GM18520 (cell line): Measurements from ENCODE around the gene NRDE2.
"Not testable (repeated sequence)": the region's sequence is repeated elsewhere in the genome, so short reads cannot be mapped to it uniquely, and the experiment has no call there.

Experiments used
- ATAC-seq: cut with Tn5 transposase; IDR thresholded peaks from one replicate; pipeline ENCODE4 v1.9.1; 2021; ENCODE audit not compliant: unreplicated experiment

The NRDE2 gene

GRCh38 chr14:90275458-90275814 is 56.3 kb downstream of the NRDE2 start:
- no peak for ATAC-seq

GRCh38 chr14:90274808-90275457 is 56.8 kb downstream of the NRDE2 start:
- ATAC-seq, result no peak

GRCh38 chr14:90274019-90274418 is 57.7 kb downstream of the NRDE2 start:
- ATAC-seq, result no peak

DNA sequence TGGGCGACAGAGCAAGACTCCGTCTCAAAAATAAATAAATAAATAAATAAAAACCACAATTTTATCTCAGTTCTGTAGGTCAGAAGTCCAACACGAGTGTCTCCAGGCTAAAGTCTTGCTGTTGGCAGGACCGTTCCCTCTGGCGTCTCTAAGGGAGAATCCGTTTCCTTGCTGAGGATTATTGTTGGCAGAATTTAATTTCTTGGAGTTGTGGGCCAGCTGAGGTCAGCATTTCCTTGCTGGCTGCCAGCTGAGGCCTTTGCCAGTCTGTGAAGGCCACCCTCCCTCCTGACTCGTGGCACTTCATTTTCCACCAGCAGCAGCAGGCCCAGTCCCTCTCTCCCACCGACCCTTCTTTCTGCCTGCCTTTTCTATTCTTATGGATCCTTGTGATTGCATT is 58.2 kb downstream of the NRDE2 start:
- ATAC-seq, result no peak

- no peak for ATAC-seq
These were observed 59.2 kb downstream of the NRDE2 start for GRCh38 chr14:90272523-90272922.

DNA sequence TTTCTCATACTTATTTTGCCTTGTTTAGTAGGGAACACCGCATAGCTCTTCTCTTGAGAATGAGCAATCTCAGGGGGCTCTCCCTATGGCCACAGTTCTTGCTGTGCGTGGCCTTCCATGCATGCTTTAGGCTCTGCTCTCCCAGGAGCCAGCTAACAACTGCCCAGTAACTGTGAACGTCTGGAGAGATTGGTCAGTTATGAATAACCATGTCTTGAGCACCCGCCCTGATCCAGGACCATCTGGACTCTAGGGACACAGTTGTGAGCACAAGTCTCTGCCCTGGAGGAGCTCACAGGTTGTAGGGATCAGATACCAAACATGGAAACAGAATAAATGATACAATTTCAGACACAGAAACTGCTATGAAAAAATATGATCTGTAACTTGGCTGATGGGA is 63.3 kb downstream of the NRDE2 start:
- ATAC-seq, result no peak

- ATAC-seq, result no peak
These were observed 65.1 kb downstream of the NRDE2 start for GRCh38 chr14:90266441-90267154.

GRCh38 chr14:90263748-90264449 is 67.8 kb downstream of the NRDE2 start:
- peak; percentile 97 for ATAC-seq

- ATAC-seq, result peak; percentile 83
These were observed 75.2 kb downstream of the NRDE2 start, which contains the start of gene PSMC1 for GRCh38 chr14:90256354-90257131. PSMC1 (plus strand) TSS chr14:90256553; CDS start chr14:90256598, 45 bp downstream.

DNA sequence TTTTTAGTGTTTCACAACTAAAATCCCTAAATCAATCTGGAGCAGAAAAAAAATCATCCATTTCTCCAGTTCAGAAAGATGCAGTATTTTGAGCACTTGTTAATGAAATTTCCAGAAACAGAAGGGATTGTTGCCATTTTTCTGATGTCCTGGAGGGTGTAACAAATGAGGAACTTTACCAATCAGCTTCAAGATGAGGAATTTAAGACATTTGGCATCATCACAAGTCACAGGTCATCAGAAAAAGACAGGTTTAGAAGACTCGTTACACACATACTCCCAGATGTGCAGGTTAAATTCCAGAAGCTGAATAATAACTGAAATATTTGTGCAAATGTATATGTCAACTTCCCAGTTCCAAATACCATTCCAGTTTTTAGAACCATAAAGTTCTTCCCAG is 75.9 kb downstream of the NRDE2 start:
- ATAC-seq, result no peak

DNA sequence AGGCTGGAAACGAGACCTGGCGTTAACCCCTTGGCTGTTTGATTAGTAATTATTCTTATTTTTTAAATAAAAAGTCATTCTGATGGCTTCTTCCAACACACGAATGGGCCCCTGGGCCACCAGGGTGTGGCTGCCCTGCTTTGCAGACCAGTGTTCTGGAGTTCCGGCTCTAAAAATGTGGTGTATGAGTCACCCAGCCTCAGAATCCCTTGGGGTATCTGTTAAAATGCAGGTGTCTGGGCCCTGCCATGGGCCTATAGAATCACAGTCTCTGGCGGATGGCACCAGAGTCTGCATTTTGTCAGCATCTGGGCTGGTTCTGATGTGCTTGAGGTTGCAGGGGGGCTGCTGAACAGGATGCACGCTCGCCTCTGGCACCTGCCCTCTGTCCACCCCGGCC is 77.9 kb downstream of the NRDE2 start:
- ATAC-seq, result no peak

DNA sequence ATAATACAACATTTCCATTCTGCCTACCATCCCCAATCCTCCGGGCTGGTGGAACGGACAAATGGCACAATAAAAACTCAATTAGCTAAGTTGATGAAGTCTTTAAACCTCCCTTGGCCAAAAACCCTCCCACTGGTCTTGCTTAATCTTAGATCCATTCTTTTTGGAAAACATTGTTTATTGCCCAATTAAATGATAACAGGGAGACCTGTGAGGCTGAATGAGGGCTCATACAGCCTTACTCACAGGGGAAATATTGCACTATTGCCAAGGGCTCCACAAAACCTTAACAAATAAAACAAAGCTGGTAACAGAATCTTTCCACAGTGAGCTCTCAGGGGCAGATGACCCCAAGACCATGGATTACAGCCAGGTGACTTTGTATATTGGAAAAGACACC is 83.1 kb downstream of the NRDE2 start:
- ATAC-seq, result no peak

GRCh38 chr14:90247441-90247840 is 84.3 kb downstream of the NRDE2 start:
- not testable (repeated sequence) for ATAC-seq

DNA sequence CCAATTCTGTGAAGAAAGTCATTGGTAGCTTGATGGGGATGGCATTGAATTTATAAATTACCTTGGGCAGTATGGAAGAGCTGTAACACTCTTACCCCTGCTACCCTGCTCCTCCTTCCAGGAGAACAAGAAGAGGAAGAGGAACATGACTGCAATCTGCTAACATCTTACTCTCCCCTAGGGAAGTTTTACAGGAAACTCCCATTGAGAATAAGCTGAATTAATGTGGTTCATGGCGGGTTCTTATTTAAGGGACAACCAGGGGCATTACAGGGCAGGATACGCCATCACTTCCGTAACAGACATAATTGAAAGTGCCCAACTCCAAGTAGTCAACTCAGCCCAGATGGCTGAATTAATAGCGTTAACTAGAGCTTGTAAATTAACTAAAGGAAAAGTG is 84.8 kb downstream of the NRDE2 start:
- ATAC-seq, result no peak

GRCh38 chr14:90242444-90242843 is 89.3 kb downstream of the NRDE2 start:
- ATAC-seq, result no peak

GRCh38 chr14:90239139-90239538 is 92.6 kb downstream of the NRDE2 start:
- no peak for ATAC-seq

DNA sequence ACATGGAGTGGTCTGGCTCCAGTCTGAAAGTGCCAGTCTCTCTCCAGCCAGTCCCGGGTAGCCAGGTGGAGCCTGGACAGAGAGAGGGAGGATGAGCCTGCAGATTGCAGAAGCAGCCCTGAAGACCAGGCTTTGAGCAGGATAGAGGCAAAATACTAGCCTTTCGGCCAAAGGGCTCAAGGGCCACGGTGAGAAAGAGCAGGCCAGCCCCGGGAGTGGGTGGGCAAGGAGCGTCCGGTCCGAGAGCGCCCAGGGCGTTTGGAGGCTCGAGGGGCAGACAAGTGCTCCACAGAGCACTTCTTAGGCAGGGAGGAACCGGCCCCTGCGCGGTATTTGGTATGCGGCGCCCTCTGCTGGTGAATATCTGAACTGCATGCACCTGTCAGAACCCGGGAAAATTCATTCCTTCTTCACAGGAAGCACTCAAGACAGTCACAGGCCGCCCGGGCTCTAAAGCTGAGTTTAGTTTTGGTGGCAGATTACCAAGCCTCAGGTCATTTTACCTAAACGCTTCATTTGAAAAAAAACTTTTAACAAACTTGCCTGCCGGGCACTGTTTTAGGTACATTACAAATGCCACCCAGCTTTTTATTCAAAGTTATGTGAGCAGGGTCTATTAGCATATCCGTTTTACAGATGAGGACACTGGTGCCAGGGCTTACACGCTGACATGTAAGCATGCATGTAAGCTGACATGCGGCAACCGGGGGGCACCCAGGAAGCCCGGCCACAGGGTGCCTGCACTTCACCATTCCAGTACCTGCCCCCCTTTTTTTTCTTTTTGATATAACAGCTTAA is 96.4 kb downstream of the NRDE2 start:
- no peak for ATAC-seq

- not testable (repeated sequence) for ATAC-seq
These were observed 101.8 kb downstream of the NRDE2 start for GRCh38 chr14:90229942-90230341.

- ATAC-seq, result no peak
These were observed 103.3 kb downstream of the NRDE2 start for GRCh38 chr14:90228478-90228877.
